Gastrocnemius medialis (tissue), 4 donors: ENCODE data around the gene PDE7B.

ENCODE experiments used
- CTCF ChIP-seq, 5 experiments: fragments of 450-650 bp in 3 of 5; fragments of 200-600 bp in 2 of 5; sonication (generic) in 2 of 5; IDR thresholded peaks in 4 of 5; conservative IDR thresholded peaks in 1 of 5; 1 replicate in 4 of 5; 2 replicates in 1 of 5; pipeline ENCODE4 v1.5.1; 2016 to 2019; ENCODE audit warnings: antibody characterized with exemption in 5 of 5, mild to moderate bottlenecking in 3 of 5, moderate library complexity in 3 of 5
- POLR2A ChIP-seq, 2 donors: fragments of 450-650 bp; IDR thresholded peaks; one replicate each; pipeline ENCODE4 v1.6.1; 2017; ENCODE audit warnings: antibody characterized with exemption in 2 of 2, mild to moderate bottlenecking in 2 of 2, moderate library complexity in 2 of 2

DNA sequence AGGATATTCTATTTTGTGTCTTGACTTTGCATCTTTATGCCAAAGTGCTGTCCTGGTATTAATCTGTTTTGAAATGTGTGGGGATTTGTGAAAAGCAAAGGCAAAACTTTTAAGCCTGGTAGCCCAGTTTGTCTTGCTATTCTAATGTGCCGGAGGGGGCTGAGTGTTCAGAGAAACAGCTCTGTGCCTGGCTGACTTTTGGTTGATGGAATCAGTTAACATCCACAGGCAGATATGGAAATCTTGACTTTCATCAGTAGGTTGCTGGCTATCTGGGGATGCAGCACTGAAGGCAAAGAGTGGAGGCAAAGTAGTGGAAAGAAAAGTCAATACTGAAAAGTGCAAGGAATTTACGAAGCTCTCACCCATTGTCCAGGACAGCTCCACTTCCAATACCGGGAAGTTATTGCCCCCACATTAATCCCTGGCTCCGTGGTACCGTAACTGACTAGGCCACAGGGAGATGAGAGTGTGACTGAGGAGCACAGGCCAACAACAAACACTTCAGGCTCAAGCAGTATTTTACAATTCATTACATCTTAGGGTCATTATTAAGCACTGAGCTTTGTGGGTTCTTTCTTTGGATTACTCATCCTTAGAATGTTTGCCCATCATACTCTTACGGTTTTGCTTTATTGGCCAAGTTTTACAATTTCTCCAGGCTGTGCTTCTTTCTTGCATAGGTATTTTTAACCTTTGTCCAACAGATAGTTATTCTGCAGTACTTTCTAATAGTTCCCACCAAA lies 234.0 kb downstream of the PDE7B start:
- TF ChIP-seq CTCF (IDR thresholded peaks at IDR 0.05 in 4 of 5, conservative IDR thresholded peaks at IDR 0.05 in 1 of 5) (no peak), POLR2A (IDR thresholded peaks at IDR 0.05) (no peak)
